Measurements from ENCODE around the gene AFF4. TPM values are rescaled to one million over a fixed set of nuclear protein-coding genes. Genes with fewer than 3 reads are reported as not detected.

AFF4 gene
- total RNA-seq, 1 donor from 2014 or later: 25.8 TPM

DNA sequence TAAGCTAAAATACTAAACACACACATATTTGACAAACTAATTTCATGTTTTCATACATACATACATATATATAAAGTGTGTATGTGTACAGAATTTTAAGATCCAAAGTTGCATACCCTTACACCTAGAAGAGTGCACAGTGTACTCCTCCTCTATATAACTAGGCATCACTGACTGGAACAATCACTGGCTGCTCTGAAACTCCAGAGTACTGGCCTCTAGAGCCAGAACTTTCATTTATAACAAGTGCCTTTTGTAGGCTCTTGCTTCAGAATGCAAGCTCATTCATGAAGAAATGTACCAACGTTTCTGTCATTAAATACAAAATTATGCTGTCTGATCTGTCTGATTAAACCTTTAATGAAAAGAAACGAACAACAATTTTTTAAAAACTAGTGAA, 86.0 kb downstream of the AFF4 start:
- DNase-seq (ENCODE audit: low read depth): no peak
- FAIRE-seq: no peak
- TF ChIP-seq, protein P1, sequence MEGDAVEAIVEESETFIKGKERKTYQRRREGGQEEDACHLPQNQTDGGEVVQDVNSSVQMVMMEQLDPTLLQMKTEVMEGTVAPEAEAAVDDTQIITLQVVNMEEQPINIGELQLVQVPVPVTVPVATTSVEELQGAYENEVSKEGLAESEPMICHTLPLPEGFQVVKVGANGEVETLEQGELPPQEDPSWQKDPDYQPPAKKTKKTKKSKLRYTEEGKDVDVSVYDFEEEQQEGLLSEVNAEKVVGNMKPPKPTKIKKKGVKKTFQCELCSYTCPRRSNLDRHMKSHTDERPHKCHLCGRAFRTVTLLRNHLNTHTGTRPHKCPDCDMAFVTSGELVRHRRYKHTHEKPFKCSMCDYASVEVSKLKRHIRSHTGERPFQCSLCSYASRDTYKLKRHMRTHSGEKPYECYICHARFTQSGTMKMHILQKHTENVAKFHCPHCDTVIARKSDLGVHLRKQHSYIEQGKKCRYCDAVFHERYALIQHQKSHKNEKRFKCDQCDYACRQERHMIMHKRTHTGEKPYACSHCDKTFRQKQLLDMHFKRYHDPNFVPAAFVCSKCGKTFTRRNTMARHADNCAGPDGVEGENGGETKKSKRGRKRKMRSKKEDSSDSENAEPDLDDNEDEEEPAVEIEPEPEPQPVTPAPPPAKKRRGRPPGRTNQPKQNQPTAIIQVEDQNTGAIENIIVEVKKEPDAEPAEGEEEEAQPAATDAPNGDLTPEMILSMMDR (IDR thresholded peaks at IDR 0.05; ENCODE audit: insufficient read depth, low read length, severe bottlenecking): no peak
- H3K36me3 ChIP-seq (ENCODE audit: control insufficient read depth, insufficient read depth, low read length): peaks cover 26% of the 10 kb centered on the region
- H3K27me3 ChIP-seq (ENCODE audit: control insufficient read depth, insufficient read depth, low read length): no peaks in the 10 kb centered on the region
- no peak overlapping the region for H3K4me3 ChIP-seq (ENCODE audit: low read depth, low read length)

DNA sequence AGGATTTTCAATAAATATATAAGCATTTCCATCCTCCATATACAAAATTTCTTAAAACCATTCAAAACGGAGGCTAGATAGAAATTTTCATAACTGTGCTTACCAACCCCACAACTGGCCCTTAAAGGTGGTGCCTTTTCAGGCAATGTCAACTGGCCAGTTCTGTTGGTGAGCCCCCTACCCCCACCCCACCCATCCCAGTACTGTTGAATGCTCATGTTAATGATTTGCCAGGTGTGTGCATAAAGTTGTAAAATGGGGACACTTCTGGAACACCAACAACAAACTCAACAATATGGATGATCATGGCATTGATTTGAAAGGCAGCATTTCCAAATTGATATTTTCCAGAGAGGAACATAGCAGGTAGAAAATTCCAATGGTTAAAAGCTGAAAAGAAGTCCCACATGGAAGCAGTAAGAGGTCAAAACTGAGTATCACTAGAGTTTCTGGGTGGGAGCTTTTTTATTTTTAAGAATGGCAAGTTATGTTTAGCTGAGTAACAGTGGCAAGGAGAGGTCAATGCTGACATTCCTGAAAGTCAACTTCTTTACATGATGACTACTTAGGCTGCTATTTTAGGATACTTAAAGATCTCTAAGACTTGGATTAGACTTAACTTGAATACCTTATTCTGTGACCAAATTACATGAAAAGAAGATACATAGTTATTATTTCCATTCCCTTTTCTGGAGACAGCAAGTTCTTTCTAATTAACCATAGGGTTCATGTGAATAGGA, 87.2 kb downstream of the AFF4 start:
- TF ChIP-seq, protein P1 (IDR thresholded peaks at IDR 0.05; ENCODE audit: insufficient read depth, low read length, severe bottlenecking): no peak
- Histone ChIP-seq H3K4me3 (ENCODE audit: low read depth, low read length) (no peak overlapping the region), H3K27me3 (ENCODE audit: control insufficient read depth, insufficient read depth, low read length) (no peaks in the 10 kb centered on the region), H3K36me3 (ENCODE audit: control insufficient read depth, insufficient read depth, low read length) (peaks cover 25% of the 10 kb centered on the region)
- DNase-seq (ENCODE audit: low read depth) (no peak), FAIRE-seq (no peak)

DNA sequence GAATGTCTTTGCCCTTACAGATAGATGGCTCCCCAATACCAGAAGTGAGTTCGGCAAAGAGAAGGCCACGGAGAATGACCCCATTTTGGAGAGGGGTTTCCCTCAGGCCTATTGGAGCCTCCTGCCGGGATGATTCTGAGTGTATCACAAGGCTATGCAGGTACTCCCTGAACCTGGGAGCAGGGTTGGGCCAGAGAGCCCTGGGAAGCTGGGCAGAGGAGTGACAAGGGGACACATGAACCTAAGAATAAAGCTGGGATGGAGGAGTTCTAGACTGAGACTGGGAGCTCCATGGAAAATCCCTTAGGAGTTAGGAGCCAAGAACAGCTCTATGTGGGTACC, 89.5 kb downstream of the AFF4 start:
- Histone ChIP-seq H3K36me3 (ENCODE audit: control insufficient read depth, insufficient read depth, low read length) (peaks cover 17% of the 10 kb centered on the region), H3K27me3 (ENCODE audit: control insufficient read depth, insufficient read depth, low read length) (no peaks in the 10 kb centered on the region), H3K4me3 (ENCODE audit: low read depth, low read length) (no peak overlapping the region)
- TF ChIP-seq, protein P1 (IDR thresholded peaks at IDR 0.05; ENCODE audit: insufficient read depth, low read length, severe bottlenecking): no peak
- FAIRE-seq (no peak), DNase-seq (ENCODE audit: low read depth) (no peak)

DNA sequence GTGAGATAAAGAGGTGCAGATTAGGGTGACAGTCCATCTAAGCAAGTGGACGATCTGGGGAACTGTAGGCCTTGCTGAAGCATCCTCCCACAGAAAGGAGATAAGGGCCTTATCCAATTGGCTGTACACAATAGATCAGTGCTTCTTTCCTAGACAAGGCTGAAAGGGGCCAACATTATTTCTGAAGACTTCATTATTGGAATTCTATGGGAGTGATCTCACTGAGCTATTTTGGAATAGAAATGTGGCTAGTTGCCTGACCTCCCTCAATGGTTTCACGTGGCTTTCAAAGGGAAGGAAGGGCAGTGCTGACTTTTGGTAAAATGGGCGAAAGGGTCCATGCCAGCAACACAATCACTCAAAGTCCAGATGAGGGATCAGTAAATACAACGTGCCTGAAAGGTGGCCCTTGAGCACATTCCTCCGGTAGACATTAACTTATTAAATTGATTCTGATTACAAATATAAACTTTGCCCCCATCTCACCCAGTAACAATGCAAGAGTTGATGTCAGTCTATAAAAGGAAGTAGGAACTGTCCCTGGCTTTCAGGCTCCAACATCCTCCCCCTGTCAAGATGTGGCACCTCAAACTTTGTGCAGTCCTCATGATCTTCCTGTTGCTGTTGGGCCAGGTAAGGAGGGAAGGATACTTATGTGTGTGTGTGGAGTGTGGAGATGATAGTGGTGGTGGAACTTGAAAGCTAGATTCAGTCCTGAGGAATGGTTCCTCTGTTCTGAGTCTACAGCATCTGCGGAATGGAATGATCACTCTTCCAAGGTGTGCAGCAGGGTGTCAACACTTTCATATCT, 90.1 kb downstream of the AFF4 start, which contains the start of gene LEAP2:
Gene LEAP2 (plus strand): TSS at position 550 of the 811 bp plus-strand sequence. CDS start 27 bp downstream, at position 577.
- no peak within 1 kb of the TSS for H3K4me3 ChIP-seq (ENCODE audit: low read depth, low read length)
- FAIRE-seq (no peak), DNase-seq (ENCODE audit: low read depth) (no peak)
- peaks cover 17% of the 10 kb centered on the region for H3K36me3 ChIP-seq (ENCODE audit: control insufficient read depth, insufficient read depth, low read length)
- TF ChIP-seq, protein P1 (IDR thresholded peaks at IDR 0.05; ENCODE audit: insufficient read depth, low read length, severe bottlenecking): no peak
- H3K27me3 ChIP-seq (ENCODE audit: control insufficient read depth, insufficient read depth, low read length): no peaks in the 10 kb centered on the region

DNA sequence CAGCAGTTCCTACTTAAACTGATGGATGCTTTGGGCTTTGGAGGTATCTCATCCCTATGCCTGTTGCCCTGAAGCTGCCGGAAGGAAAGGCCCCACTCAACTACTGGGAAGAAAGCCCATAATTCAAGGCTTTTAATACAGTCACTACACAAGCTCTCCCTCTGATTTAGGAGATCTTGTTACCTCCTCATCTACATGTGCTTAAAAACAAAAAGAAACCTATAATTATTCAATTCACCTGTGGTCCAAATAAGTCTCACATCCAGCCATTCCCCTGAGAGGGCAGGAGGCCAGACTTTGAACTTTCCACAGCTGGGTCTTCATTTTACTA, 90.7 kb downstream of the AFF4 start:
- FAIRE-seq: no peak
- H3K36me3 ChIP-seq (ENCODE audit: control insufficient read depth, insufficient read depth, low read length): peaks cover 16% of the 10 kb centered on the region
- no peak for DNase-seq (ENCODE audit: low read depth)
- H3K27me3 ChIP-seq (ENCODE audit: control insufficient read depth, insufficient read depth, low read length): no peaks in the 10 kb centered on the region
- TF ChIP-seq, protein P1 (IDR thresholded peaks at IDR 0.05; ENCODE audit: insufficient read depth, low read length, severe bottlenecking): no peak
- no peak overlapping the region for H3K4me3 ChIP-seq (ENCODE audit: low read depth, low read length)

All from bronchial epithelial cell (primary cell).